Posterior vena cava (tissue), 2 donors: ENCODE measurements around the gene MAD1L1. TPM values are rescaled to one million over a fixed set of nuclear protein-coding genes. Genes with fewer than 3 reads are reported as not detected.

Experiments used
- DNase-seq: peaks from one replicate; pipeline ENCODE4 v3.0.0-alpha.2; 2020; ENCODE audit warnings: low spot score
- intact Hi-C, 2 donors: fragments of 100-400 bp; cut with DNase I; formaldehyde crosslinking; loops; one replicate each; pipeline versions ENCODE4 v1.14.1 to v1.14.2; 2022 to 2023
- total RNA-seq, 2 donors: library from RNA; stranded (reverse); fragmentation: NEBNext Ultra II Directional; extraction: Animal tissue kit (Norgen Biotek cat#: 25700); gene quantifications; one replicate each; pipeline ENCODE4 v1.2.1, GENCODE V29; 2021
- donor health status: DM: yes; HTN: yes; CAD: no.
- donor health status: DM: yes; HTN: yes; CAD: no.

The MAD1L1 gene
- total RNA-seq, 2 donors from 2014 or later, result 17.3 to 24.7 TPM

GRCh38 chr7:1919539-1920265 lies 313.0 kb downstream of the MAD1L1 start:
- intact Hi-C loops, result no loop called here
- no peak for DNase-seq

- no peak for DNase-seq
- intact Hi-C loops, result no loop called here
Observed at GRCh38 chr7:1918881-1919525, 313.7 kb downstream of the MAD1L1 start.

GRCh38 chr7:1918063-1918645 lies 314.6 kb downstream of the MAD1L1 start:
- no peak for DNase-seq
- intact Hi-C loops, result no loop called here

GRCh38 chr7:1917221-1918062 lies 315.3 kb downstream of the MAD1L1 start:
- intact Hi-C loops, result no loop called here
- DNase-seq, result no peak

GRCh38 chr7:1916601-1916970 lies 316.2 kb downstream of the MAD1L1 start:
- intact Hi-C loops, result no loop called here

GRCh38 chr7:1915956-1916600 lies 316.7 kb downstream of the MAD1L1 start:
- no peak for DNase-seq
- intact Hi-C loops, result no loop called here

More at GRCh38 chr7:1916601-1916970, 316.2 kb downstream of the MAD1L1 start:
- DNase-seq, result no peak

- DNase-seq, result no peak
- intact Hi-C loops, result no loop called here
Observed at GRCh38 chr7:1915326-1915725, 317.4 kb downstream of the MAD1L1 start.

- DNase-seq, result no peak
- intact Hi-C loops, result no loop called here
Observed at GRCh38 chr7:1914743-1915142, 318.0 kb downstream of the MAD1L1 start.

- intact Hi-C loops, result no loop called here
- DNase-seq, result no peak
Observed at GRCh38 chr7:1914321-1914720, 318.4 kb downstream of the MAD1L1 start.

GRCh38 chr7:1913466-1914282 lies 319.1 kb downstream of the MAD1L1 start:
- intact Hi-C loops, result no loop called here
- no peak for DNase-seq

- intact Hi-C loops, result no loop called here
- DNase-seq, result peak; percentile 89
Observed at GRCh38 chr7:1912593-1913465, 319.9 kb downstream of the MAD1L1 start.

- no peak for DNase-seq
- intact Hi-C loops, result no loop called here
Observed at GRCh38 chr7:1911571-1911970, 321.2 kb downstream of the MAD1L1 start.

GRCh38 chr7:1910827-1911226 lies 321.9 kb downstream of the MAD1L1 start:
- no peak for DNase-seq
- intact Hi-C loops, result no loop called here

- intact Hi-C loops, result no loop called here
- no peak for DNase-seq
Observed at GRCh38 chr7:1910081-1910685, 322.6 kb downstream of the MAD1L1 start.

GRCh38 chr7:1909476-1909875 lies 323.3 kb downstream of the MAD1L1 start:
- intact Hi-C loops, result no loop called here
- no peak for DNase-seq

- intact Hi-C loops, result no loop called here
- DNase-seq, result no peak
Observed at GRCh38 chr7:1908823-1909420, 323.8 kb downstream of the MAD1L1 start.
